Fibroblast of the conjunctiva (primary cell): ENCODE data around the gene C1QBP.
"Not testable (repeated sequence)": the region's sequence is repeated elsewhere in the genome, so short reads cannot be mapped to it uniquely, and the experiment has no call there.

Source experiments
- DNase-seq: peaks from one replicate; pipeline ENCODE4 v3.0.0-alpha.2; 2010; ENCODE audit warnings: low read depth

C1QBP gene

GRCh38 chr17:5431949-5432556, 6.9 kb downstream of the C1QBP start:
- DNase-seq, result no peak

GRCh38 chr17:5431234-5431633, 7.7 kb downstream of the C1QBP start:
- DNase-seq, result not testable (repeated sequence)

GRCh38 chr17:5430413-5430999, 8.4 kb downstream of the C1QBP start:
- no peak for DNase-seq

- DNase-seq, result no peak
Measured at GRCh38 chr17:5429191-5429887, 9.6 kb downstream of the C1QBP start.

- no peak for DNase-seq
Measured at GRCh38 chr17:5425826-5426225, 13.1 kb downstream of the C1QBP start.

- no peak for DNase-seq
Measured at GRCh38 chr17:5424909-5425308, 14.0 kb downstream of the C1QBP start.

GRCh38 chr17:5422505-5422904, 16.4 kb downstream of the C1QBP start:
- DNase-seq, result no peak

- peak; percentile 63 for DNase-seq
Measured at GRCh38 chr17:5419959-5420653, 18.8 kb downstream of the C1QBP start, which contains the start of gene RPAIN. Gene RPAIN (plus strand): TSS chr17:5420182. CDS start chr17:5420211, 29 bp downstream.

GRCh38 chr17:5419356-5419958, 19.5 kb downstream of the C1QBP start, which contains the start of gene NUP88:
Gene NUP88 (minus strand): TSS chr17:5419662. CDS start chr17:5419650, 12 bp downstream.
- DNase-seq, result peak; percentile 94

- no peak for DNase-seq
Measured at GRCh38 chr17:5418858-5419355, 20.0 kb downstream of the C1QBP start.

- DNase-seq, result no peak
Measured at GRCh38 chr17:5416901-5417300, 22.1 kb downstream of the C1QBP start.

GRCh38 chr17:5413682-5414081, 25.3 kb downstream of the C1QBP start:
- peak; percentile 89 for DNase-seq

GRCh38 chr17:5410594-5411272, 28.2 kb downstream of the C1QBP start:
- DNase-seq, result no peak

GRCh38 chr17:5408186-5408585, 30.8 kb downstream of the C1QBP start:
- DNase-seq, result no peak

- no peak for DNase-seq
Measured at GRCh38 chr17:5405400-5405799, 33.6 kb downstream of the C1QBP start.

- DNase-seq, result no peak
Measured at GRCh38 chr17:5399767-5400166, 39.2 kb downstream of the C1QBP start.

- no peak for DNase-seq
Measured at GRCh38 chr17:5396612-5397011, 42.3 kb downstream of the C1QBP start.

- DNase-seq, result no peak
Measured at GRCh38 chr17:5391678-5392077, 47.3 kb downstream of the C1QBP start.
